Measurements from ENCODE around the gene AGBL5. TPM values are rescaled to one million over a fixed set of nuclear protein-coding genes. Genes with fewer than 3 reads are reported as not detected.
A peak's percentile ranks its signal among the peaks of the same experiment; 100 is the strongest.

AGBL5 gene
- total and polyA plus RNA-seq, 2 of the 13 experiments (the other 11 are each of a cell fraction or from before 2014, with no cell fraction given) = 55.9 to 73.3 TPM

DNA sequence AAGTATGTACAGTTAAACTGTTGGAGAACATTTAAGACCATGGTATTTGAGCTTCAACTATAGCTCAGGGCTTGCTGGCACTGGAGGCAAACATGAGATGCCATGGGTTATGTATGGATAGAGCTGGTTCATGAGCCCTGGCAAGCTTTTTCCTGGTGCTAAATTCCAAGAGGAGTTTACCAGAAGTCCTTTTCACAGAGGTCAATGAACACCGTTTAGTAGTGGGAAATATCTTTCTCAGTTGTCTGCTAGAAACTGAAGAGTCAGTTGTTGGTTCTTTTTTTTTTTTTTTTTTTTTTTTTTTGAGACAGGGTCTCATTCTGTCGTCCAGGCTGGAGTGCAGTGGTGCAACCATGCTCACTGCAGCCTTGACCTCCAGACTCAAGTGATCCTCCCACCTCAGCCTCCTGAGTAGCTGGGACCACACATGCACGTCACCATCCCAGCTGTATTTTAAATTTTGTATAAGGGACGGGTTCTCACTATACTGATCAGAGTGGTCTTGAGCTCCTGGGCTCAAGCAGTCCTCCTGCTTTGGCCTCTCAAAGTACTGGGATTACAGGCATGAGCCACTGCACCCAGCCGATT is 36.4 kb downstream of the AGBL5 start (continued):
- TF ChIP-seq, protein P1, sequence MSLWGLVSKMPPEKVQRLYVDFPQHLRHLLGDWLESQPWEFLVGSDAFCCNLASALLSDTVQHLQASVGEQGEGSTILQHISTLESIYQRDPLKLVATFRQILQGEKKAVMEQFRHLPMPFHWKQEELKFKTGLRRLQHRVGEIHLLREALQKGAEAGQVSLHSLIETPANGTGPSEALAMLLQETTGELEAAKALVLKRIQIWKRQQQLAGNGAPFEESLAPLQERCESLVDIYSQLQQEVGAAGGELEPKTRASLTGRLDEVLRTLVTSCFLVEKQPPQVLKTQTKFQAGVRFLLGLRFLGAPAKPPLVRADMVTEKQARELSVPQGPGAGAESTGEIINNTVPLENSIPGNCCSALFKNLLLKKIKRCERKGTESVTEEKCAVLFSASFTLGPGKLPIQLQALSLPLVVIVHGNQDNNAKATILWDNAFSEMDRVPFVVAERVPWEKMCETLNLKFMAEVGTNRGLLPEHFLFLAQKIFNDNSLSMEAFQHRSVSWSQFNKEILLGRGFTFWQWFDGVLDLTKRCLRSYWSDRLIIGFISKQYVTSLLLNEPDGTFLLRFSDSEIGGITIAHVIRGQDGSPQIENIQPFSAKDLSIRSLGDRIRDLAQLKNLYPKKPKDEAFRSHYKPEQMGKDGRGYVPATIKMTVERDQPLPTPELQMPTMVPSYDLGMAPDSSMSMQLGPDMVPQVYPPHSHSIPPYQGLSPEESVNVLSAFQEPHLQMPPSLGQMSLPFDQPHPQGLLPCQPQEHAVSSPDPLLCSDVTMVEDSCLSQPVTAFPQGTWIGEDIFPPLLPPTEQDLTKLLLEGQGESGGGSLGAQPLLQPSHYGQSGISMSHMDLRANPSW (CRISPR knock-in tag; IDR thresholded peaks at IDR 0.05; ENCODE audit: borderline replicate concordance) = no peak
- no peak for TF ChIP-seq NR3C1 (CRISPR knock-in tag; IDR thresholded peaks at IDR 0.05)
- peak; percentile 24; the same call in 1 of the 2 replicates for TF ChIP-seq ZNF362 (CRISPR knock-in tag; IDR thresholded peaks at IDR 0.05; ENCODE audit: borderline replicate concordance)
- TF ChIP-seq SATB2 (CRISPR knock-in tag; IDR thresholded peaks at IDR 0.05) = no peak
- TF ChIP-seq, protein P2, sequence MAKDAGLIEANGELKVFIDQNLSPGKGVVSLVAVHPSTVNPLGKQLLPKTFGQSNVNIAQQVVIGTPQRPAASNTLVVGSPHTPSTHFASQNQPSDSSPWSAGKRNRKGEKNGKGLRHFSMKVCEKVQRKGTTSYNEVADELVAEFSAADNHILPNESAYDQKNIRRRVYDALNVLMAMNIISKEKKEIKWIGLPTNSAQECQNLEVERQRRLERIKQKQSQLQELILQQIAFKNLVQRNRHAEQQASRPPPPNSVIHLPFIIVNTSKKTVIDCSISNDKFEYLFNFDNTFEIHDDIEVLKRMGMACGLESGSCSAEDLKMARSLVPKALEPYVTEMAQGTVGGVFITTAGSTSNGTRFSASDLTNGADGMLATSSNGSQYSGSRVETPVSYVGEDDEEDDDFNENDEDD (CRISPR knock-in tag; IDR thresholded peaks at IDR 0.05; ENCODE audit: borderline replicate concordance) = no peak
- no peak for TF ChIP-seq ZNF276 (CRISPR knock-in tag; IDR thresholded peaks at IDR 0.05; ENCODE audit: low read depth)
- no peak for TF ChIP-seq PAWR (CRISPR knock-in tag; IDR thresholded peaks at IDR 0.05; ENCODE audit: borderline replicate concordance)
- TF ChIP-seq ZNF550 (CRISPR knock-in tag; IDR thresholded peaks at IDR 0.05; ENCODE audit: borderline replicate concordance) = no peak

Data from HepG2 (cell line).